Bone marrow (tissue), 2 donors: Measurements from ENCODE around the gene CARD10.

Source experiments
- DNase-seq, 2 donors: peaks; one replicate each; lab custom pipeline; 2025; lab: John Stamatoyannopoulos, UW

The CARD10 gene

GRCh38 chr22:37503850-37504249 lies 15.4 kb downstream of the CARD10 start:
- no peak for DNase-seq

- no peak for DNase-seq
These were observed 16.0 kb downstream of the CARD10 start for GRCh38 chr22:37503183-37503683.

- no peak for DNase-seq
These were observed 16.7 kb downstream of the CARD10 start for GRCh38 chr22:37502342-37503182.

- DNase-seq: no peak
These were observed 17.4 kb downstream of the CARD10 start for GRCh38 chr22:37501610-37502341.

GRCh38 chr22:37500745-37501609 lies 18.2 kb downstream of the CARD10 start:
- DNase-seq: no peak

GRCh38 chr22:37499789-37500540 lies 19.2 kb downstream of the CARD10 start:
- DNase-seq: no peak

GRCh38 chr22:37499027-37499707 lies 20.0 kb downstream of the CARD10 start:
- no peak for DNase-seq

GRCh38 chr22:37498289-37498909 lies 20.8 kb downstream of the CARD10 start:
- DNase-seq: peak in 1 of 2 donors; percentile 28

GRCh38 chr22:37497062-37497599 lies 22.1 kb downstream of the CARD10 start:
- no peak for DNase-seq

- DNase-seq: no peak
These were observed 22.6 kb downstream of the CARD10 start for GRCh38 chr22:37496651-37497050.

- DNase-seq: no peak
These were observed 25.2 kb downstream of the CARD10 start for GRCh38 chr22:37493979-37494378.

GRCh38 chr22:37492428-37493344 lies 26.5 kb downstream of the CARD10 start:
- peak; percentile 7 to 38 for DNase-seq

- DNase-seq: no peak
These were observed 27.4 kb downstream of the CARD10 start for GRCh38 chr22:37491559-37492427.

GRCh38 chr22:37491106-37491505 lies 28.1 kb downstream of the CARD10 start:
- no peak for DNase-seq

GRCh38 chr22:37489983-37490382 lies 29.2 kb downstream of the CARD10 start:
- no peak for DNase-seq

GRCh38 chr22:37488337-37489135 lies 30.7 kb downstream of the CARD10 start:
- no peak for DNase-seq

GRCh38 chr22:37487571-37487970 lies 31.6 kb downstream of the CARD10 start:
- no peak for DNase-seq
